Neutrophil (primary cell): ENCODE results near the gene ADAP2.

ENCODE experiments used
- H3K27ac ChIP-seq: fragments of 200-600 bp; sonication (generic); 2 replicates; pipeline ENCODE4 v1.5.1; 2016; ENCODE audit warnings: mild to moderate bottlenecking, moderate library complexity
- H3K27me3 ChIP-seq: fragments of 200-600 bp; sonication (generic); 2 replicates; pipeline ENCODE4 v1.6.0; 2016; ENCODE audit warnings: mild to moderate bottlenecking
- H3K36me3 ChIP-seq: fragments of 200-600 bp; sonication (generic); 2 replicates; pipeline ENCODE4 v1.5.1; 2017
- H3K4me1 ChIP-seq, 2 experiments: fragments of 200-600 bp in 1 of 2; sonication (generic) in 1 of 2; 1 replicate in 1 of 2; 2 replicates in 1 of 2; pipeline versions ENCODE4 v1.5.1 to v1.6.1; 2013 to 2016; ENCODE audit warnings: low read depth in 1 of 2, low read length in 1 of 2, mild to moderate bottlenecking in 1 of 2, moderate library complexity in 1 of 2; ENCODE audit not compliant: control insufficient read depth in 1 of 2, insufficient read depth in 1 of 2
- H3K4me3 ChIP-seq, 2 experiments: fragments of 200-600 bp in 1 of 2; sonication (generic) in 1 of 2; 1 replicate in 1 of 2; 2 replicates in 1 of 2; pipeline ENCODE4 v1.5.1; 2013 to 2016; ENCODE audit warnings: low read depth in 1 of 2, low read length in 1 of 2, mild to moderate bottlenecking in 1 of 2, moderate library complexity in 1 of 2
- H3K9me3 ChIP-seq: fragments of 200-600 bp; sonication (generic); 2 replicates; pipeline ENCODE4 v1.5.1; 2016
- CTCF ChIP-seq: fragments of 200-600 bp; sonication (generic); IDR thresholded peaks from 2 replicates; pipeline ENCODE4 v1.5.1; 2016; ENCODE audit warnings: antibody characterized with exemption

Gene ADAP2

GRCh38 chr17:30982855-30983254 lies 61.1 kb downstream of the ADAP2 start:
- H3K4me1 ChIP-seq, result no peaks in the 10 kb centered on the region
- no peak for TF ChIP-seq CTCF
- H3K9me3 ChIP-seq, result no peaks in the 10 kb centered on the region
- peaks cover 30% of the 10 kb centered on the region for H3K36me3 ChIP-seq
- no peak overlapping the region for H3K27ac ChIP-seq
- no peaks in the 10 kb centered on the region for H3K27me3 ChIP-seq
- H3K4me3 ChIP-seq, result no peak overlapping the region

- no peak for TF ChIP-seq CTCF
- Histone ChIP-seq H3K36me3 (peaks cover 62% of the 10 kb centered on the region), H3K27me3 (no peaks in the 10 kb centered on the region), H3K27ac (no peak overlapping the region), H3K4me3 (no peak overlapping the region), H3K9me3 (no peaks in the 10 kb centered on the region), H3K4me1 (no peaks in the 10 kb centered on the region)
Observed at GRCh38 chr17:30990458-30990857, 68.7 kb downstream of the ADAP2 start.

DNA sequence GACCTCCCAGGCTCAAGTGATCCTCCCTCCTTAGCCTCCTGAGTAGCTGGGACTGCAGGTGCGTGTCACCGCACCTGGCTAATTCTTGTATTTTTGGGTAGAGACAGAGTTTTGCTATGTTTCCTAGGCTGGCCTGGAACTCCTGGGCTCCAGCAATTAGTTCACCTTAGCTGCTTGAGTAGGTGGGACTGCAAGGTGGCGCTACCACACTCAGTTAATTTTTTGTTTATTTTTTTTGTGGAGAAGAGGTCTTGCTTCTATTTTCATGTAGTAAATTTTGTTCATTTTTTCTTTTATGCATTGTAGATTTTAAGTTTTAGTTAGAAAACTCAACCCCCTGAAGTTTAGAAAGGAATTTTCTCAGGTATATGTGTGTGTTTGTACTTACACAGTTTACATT lies 70.8 kb downstream of the ADAP2 start:
- Histone ChIP-seq H3K4me3 (no peak overlapping the region), H3K27me3 (no peaks in the 10 kb centered on the region), H3K9me3 (no peaks in the 10 kb centered on the region), H3K4me1 (no peaks in the 10 kb centered on the region), H3K36me3 (peaks cover 62% of the 10 kb centered on the region), H3K27ac (no peak overlapping the region)
- no peak for TF ChIP-seq CTCF

GRCh38 chr17:30995347-30995746 lies 73.6 kb downstream of the ADAP2 start:
- Histone ChIP-seq H3K9me3 (no peaks in the 10 kb centered on the region), H3K27me3 (no peaks in the 10 kb centered on the region), H3K36me3 (peaks cover 78% of the 10 kb centered on the region), H3K27ac (no peak overlapping the region), H3K4me3 (no peak overlapping the region), H3K4me1 (no peaks in the 10 kb centered on the region)
- no peak for TF ChIP-seq CTCF

GRCh38 chr17:30996486-30996885 lies 74.7 kb downstream of the ADAP2 start:
- Histone ChIP-seq H3K27ac (no peak overlapping the region), H3K36me3 (peaks cover 75% of the 10 kb centered on the region), H3K4me1 (no peaks in the 10 kb centered on the region), H3K27me3 (no peaks in the 10 kb centered on the region), H3K9me3 (no peaks in the 10 kb centered on the region), H3K4me3 (no peak overlapping the region)
- no peak for TF ChIP-seq CTCF

DNA sequence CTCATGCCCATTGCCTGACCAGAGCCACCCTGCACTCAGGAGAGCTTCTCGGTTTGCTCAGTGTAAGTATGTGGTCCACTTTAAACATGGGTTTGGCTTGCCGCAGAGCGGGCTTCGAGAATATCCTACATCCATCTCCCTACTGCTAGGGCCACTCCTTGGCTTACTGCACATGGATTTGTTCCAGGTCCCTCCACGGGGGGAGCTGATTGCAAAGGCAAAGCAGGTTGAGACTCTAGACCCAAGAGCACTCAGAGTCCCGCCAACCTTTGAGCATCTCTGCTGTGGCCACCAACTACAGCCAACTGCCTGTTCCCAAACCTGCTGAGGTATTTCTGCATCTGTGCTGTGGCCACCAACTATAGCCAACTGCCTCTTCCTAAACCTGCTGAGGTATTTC lies 75.5 kb downstream of the ADAP2 start:
- Histone ChIP-seq H3K4me1 (no peaks in the 10 kb centered on the region), H3K27ac (no peak overlapping the region), H3K27me3 (no peaks in the 10 kb centered on the region), H3K4me3 (no peak overlapping the region), H3K9me3 (no peaks in the 10 kb centered on the region), H3K36me3 (peaks cover 80% of the 10 kb centered on the region)
- TF ChIP-seq CTCF, result no peak
